ENCODE data around the gene AFAP1. TPM values are rescaled to one million over a fixed set of nuclear protein-coding genes. Genes with fewer than 3 reads are reported as not detected.

The AFAP1 gene
- total RNA-seq, 1 donor from 2014 or later = 27.8 TPM

DNA sequence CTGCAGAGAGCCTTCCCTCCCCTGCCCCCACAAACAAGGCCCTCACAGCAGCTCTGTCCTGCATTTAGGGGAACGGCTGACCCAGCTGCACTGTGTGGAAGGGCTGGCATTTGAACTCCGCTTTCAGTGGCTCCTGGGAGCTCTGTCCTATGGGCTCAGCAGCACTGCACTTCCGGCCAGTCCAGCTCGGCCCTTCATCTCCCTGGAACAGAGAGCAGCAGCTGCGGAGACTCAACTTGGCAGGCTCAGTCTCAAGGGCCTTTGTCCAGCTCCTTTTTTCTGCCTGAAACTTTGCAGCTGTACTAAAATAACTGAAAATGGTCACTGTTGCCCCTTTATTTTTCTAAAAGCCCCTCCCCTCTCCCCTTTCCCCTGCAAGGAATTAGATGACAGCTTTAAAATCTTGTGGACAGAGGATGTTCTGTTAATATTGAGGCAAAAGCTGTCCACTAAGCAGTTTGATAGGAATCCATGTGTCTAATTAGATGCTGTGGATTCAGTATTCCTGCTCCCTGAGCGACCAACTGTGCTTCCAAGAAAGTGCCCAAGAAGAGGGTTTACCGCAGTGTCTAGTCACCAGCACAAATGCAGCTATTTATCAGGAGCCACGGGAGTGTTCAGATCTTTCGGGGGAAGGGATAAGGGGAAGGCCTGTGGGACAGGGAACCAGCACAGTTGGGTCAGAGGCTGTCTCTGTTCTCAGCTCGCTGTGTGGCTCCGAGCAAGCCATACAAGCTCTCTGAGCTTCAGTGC is 133.1 kb downstream of the AFAP1 start:
- DNase-seq (ENCODE audit: low spot score) = no peak
- H3K27ac Mint-ChIP-seq (ENCODE audit: unreplicated experiment) = peak overlapping the region; percentile 16
- H3K36me3 Mint-ChIP-seq (ENCODE audit: low read depth, unreplicated experiment) = peaks cover 8% of the 10 kb centered on the region
- H3K4me1 Mint-ChIP-seq (ENCODE audit: unreplicated experiment) = peaks cover 17% of the 10 kb centered on the region
- TF ChIP-seq, protein P1, sequence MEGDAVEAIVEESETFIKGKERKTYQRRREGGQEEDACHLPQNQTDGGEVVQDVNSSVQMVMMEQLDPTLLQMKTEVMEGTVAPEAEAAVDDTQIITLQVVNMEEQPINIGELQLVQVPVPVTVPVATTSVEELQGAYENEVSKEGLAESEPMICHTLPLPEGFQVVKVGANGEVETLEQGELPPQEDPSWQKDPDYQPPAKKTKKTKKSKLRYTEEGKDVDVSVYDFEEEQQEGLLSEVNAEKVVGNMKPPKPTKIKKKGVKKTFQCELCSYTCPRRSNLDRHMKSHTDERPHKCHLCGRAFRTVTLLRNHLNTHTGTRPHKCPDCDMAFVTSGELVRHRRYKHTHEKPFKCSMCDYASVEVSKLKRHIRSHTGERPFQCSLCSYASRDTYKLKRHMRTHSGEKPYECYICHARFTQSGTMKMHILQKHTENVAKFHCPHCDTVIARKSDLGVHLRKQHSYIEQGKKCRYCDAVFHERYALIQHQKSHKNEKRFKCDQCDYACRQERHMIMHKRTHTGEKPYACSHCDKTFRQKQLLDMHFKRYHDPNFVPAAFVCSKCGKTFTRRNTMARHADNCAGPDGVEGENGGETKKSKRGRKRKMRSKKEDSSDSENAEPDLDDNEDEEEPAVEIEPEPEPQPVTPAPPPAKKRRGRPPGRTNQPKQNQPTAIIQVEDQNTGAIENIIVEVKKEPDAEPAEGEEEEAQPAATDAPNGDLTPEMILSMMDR (IDR thresholded peaks at IDR 0.05; ENCODE audit: unreplicated experiment) = no peak
- no peak overlapping the region for H3K4me3 Mint-ChIP-seq (ENCODE audit: unreplicated experiment)
- H3K9me3 Mint-ChIP-seq (ENCODE audit: unreplicated experiment) = no peaks in the 10 kb centered on the region
- peaks cover 2% of the 10 kb centered on the region for H3K27me3 Mint-ChIP-seq (ENCODE audit: unreplicated experiment)

DNA sequence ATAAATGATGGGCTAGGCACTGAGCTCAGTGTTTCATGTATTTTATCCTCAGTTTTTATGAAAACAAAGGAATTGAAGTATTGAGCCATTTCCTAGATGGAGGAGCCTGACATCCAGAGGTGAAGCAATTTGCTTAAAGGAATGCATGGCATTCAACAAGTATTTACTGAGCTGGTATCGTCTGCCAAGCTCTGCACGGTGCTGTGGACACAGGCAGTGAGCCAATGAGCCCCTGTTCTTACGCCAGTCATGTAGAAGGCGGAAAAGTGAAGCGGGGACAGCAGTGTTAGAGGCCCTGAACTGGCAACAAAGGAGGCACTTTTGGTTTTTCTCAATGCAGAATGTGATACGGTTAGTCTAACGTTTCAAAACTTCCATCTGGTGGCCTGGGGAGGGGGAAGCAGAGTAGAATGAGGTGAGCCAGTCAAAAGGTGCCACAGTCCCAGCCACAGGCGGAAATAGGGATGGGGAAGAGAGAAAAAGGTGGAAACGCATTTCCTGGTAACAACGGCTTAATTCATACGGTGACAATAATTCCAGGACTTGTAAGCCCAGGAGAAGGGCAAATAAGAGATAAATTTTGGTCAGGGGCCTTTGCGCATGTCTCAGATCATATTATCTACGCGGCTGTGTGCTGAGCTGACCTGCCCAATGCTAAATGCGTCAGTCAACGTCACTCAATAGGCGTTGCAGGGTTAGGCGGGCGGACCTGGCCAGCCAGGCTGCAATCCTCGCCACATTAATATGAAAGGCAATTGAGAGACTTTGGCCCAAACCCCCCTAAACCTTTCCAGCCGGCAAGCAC is 133.9 kb downstream of the AFAP1 start:
- peak overlapping the region; percentile 27 for H3K27ac Mint-ChIP-seq (ENCODE audit: unreplicated experiment)
- peaks cover 17% of the 10 kb centered on the region for H3K4me1 Mint-ChIP-seq (ENCODE audit: unreplicated experiment)

DNA sequence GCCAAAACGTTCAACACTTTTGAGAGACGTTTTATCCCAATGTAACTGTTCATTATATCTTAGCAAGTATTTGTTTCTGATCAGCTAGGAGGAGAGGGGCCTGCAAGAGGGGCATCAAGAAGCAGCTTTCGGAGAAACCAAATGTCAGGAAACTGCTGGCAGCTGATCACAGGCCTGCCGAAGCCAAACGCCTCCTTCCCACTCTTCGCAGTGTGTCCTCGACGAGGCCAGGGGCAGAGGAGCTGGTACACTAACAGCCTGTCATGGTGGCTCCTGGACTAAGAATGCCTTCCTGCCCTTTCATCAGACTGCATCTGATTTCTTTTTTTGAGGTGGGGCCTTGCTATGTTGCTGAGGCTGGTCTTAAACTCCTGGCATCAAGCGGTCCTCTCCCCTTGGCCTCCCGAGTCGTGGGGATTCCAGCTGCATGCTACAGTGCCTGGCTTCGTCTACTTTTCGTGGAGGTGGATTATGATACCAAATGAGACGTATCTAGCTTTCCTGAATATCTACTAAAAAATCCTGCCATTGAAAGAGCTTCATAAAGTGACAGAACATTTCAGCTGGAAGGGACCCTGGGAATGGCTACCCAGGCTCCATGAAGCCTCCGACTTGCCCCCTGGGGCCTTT is 134.8 kb downstream of the AFAP1 start:
- Mint-ChIP-seq H3K27me3 (ENCODE audit: unreplicated experiment) (peaks cover 6% of the 10 kb centered on the region), H3K36me3 (ENCODE audit: low read depth, unreplicated experiment) (peaks cover 13% of the 10 kb centered on the region), H3K9me3 (ENCODE audit: unreplicated experiment) (no peaks in the 10 kb centered on the region), H3K4me1 (ENCODE audit: unreplicated experiment) (peaks cover 17% of the 10 kb centered on the region), H3K4me3 (ENCODE audit: unreplicated experiment) (no peak overlapping the region), H3K27ac (ENCODE audit: unreplicated experiment) (peak overlapping the region; percentile 27)
- no peak for DNase-seq (ENCODE audit: low spot score)
- TF ChIP-seq, protein P1 (IDR thresholded peaks at IDR 0.05; ENCODE audit: unreplicated experiment) = no peak

More for the DNA sequence above, 133.9 kb downstream of the AFAP1 start:
- DNase-seq (ENCODE audit: low spot score) = no peak
- H3K9me3 Mint-ChIP-seq (ENCODE audit: unreplicated experiment) = no peaks in the 10 kb centered on the region
- H3K27me3 Mint-ChIP-seq (ENCODE audit: unreplicated experiment) = peaks cover 2% of the 10 kb centered on the region
- peaks cover 8% of the 10 kb centered on the region for H3K36me3 Mint-ChIP-seq (ENCODE audit: low read depth, unreplicated experiment)
- no peak overlapping the region for H3K4me3 Mint-ChIP-seq (ENCODE audit: unreplicated experiment)
- TF ChIP-seq, protein P1 (IDR thresholded peaks at IDR 0.05; ENCODE audit: unreplicated experiment) = no peak

DNA sequence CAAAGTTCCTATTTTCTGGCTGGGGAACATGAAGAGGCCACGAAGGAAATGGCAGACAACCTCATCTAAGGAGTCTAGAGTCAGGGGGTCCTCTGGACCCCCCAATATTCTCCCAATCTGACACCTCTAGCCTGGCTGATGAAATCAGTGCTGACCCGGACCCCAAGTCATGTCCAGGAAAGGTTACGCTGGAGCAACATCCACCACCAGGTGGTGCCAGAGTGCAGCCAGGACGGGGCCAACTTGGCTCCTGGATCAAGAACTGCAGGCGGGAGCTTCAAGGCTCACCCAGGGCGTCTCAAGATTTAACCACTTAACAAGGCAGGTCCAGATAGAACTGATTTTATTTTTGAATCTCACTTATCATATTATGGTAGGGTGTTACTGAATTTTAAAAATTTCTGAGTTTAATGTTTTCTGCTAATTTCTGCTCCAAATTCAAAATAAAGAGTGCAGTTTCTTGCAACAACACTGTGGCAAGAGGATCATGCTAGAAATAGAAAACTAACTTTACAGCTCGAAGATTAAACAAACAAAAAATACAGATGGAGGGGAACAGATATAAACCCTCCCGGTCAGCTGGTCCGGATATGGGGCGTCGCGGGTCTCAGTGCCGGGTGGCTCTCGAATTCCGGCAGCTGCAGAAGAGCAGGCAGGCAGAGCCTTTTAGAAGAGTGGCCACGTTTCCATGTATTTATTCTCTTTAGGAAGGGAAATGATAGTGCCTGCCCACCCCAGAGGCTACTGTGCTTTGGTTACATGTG is 135.5 kb downstream of the AFAP1 start:
- Mint-ChIP-seq H3K36me3 (ENCODE audit: low read depth, unreplicated experiment) (peaks cover 20% of the 10 kb centered on the region), H3K9me3 (ENCODE audit: unreplicated experiment) (no peaks in the 10 kb centered on the region), H3K4me3 (ENCODE audit: unreplicated experiment) (no peak overlapping the region), H3K4me1 (ENCODE audit: unreplicated experiment) (peaks cover 17% of the 10 kb centered on the region), H3K27ac (ENCODE audit: unreplicated experiment) (no peak overlapping the region), H3K27me3 (ENCODE audit: unreplicated experiment) (peaks cover 6% of the 10 kb centered on the region)
- TF ChIP-seq, protein P1 (IDR thresholded peaks at IDR 0.05; ENCODE audit: unreplicated experiment) = peak; percentile 89
- peak; percentile 92 for DNase-seq (ENCODE audit: low spot score)

Data from endothelial cell (in vitro differentiated cells).